Keratinocyte (primary cell): ENCODE data around the gene MTA3.

Experiments
- CTCF ChIP-seq, 3 experiments: IDR thresholded peaks in 1 of 3; conservative IDR thresholded peaks in 1 of 3; optimal IDR thresholded peaks in 1 of 3; 2 replicates in 2 of 3; 3 replicates in 1 of 3; pipeline versions ENCODE3 to v1.5.1; 2011; ENCODE audit warnings: low read length in 3 of 3, mild to moderate bottlenecking in 3 of 3, moderate library complexity in 2 of 3, control low read depth in 1 of 3, inconsistent platforms in 1 of 3; ENCODE audit not compliant: insufficient read depth in 2 of 3; ENCODE audit errors: extremely low read depth in 1 of 3
- EZH2 ChIP-seq: IDR thresholded peaks from one replicate; pipeline ENCODE4 v1.6.1; 2012; ENCODE audit warnings: inconsistent platforms, mild to moderate bottlenecking, low read length, moderate library complexity

GRCh38 chr2:42768706-42769256, 200.3 kb downstream of the MTA3 start:
- TF ChIP-seq CTCF (optimal IDR thresholded peaks at IDR 0.05 in 1 of 3, IDR thresholded peaks at IDR 0.05 in 1 of 3, conservative IDR thresholded peaks at IDR 0.05 in 1 of 3; ENCODE audit: extremely low read depth in 1 of 3, insufficient read depth in 2 of 3, low read length in 3 of 3), result no peak
- no peak for TF ChIP-seq EZH2
